Erythroblast (primary cell): ENCODE results near the gene SPDL1.

Source experiments
- GATA1 ChIP-seq: IDR thresholded peaks from 2 replicates; pipeline ENCODE4 v1.6.1; 2011; ENCODE audit warnings: low read depth, mild to moderate bottlenecking, control low read depth, low read length, moderate library complexity
- POLR2A ChIP-seq: IDR thresholded peaks from 2 replicates; pipeline ENCODE4 v1.6.1; 2011; ENCODE audit warnings: mild to moderate bottlenecking, low read length

DNA sequence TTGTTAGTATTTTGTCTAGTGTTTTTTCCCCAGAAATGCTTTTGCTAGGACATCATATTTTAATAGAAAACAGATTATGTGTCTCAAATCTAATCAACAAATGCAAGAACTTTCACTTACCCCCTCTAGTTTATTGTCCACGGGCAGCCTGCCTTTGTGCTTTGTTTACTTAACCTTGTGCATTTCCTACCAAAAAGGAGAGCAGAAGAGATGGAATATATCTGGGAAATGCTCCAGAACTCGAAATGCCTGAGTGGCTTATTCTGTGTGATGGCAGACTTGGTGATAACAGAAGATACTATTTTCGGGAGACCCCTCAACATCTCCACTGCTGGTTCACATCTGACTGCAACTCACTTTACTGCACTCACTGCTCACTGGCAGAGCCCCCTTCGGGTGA lies 33.3 kb upstream of the SPDL1 start:
- TF ChIP-seq POLR2A (no peak), GATA1 (no peak)
